ENCODE measurements around the gene KRT38. TPM values are rescaled to one million over a fixed set of nuclear protein-coding genes. Genes with fewer than 3 reads are reported as not detected.

KRT38 gene
- total RNA-seq, 1 donor from 2014 or later: not detected

- Histone ChIP-seq H3K9me3 (no peaks in the 10 kb centered on the region), H3K4me3 (no peak overlapping the region), H3K4me1 (no peaks in the 10 kb centered on the region), H3K27me3 (no peaks in the 10 kb centered on the region), H3K27ac (no peak overlapping the region), H3K36me3 (no peaks in the 10 kb centered on the region)
- intact Hi-C loops (cut with DNase I): no loop called here
- DNase-seq (no peak), ATAC-seq (no peak)
- no peak for TF ChIP-seq CTCF (IDR thresholded peaks at IDR 0.05)
These were observed 20.6 kb downstream of the KRT38 start for GRCh38 chr17:41420134-41420533.

- no peaks in the 10 kb centered on the region for H3K9me3 ChIP-seq
- no peak overlapping the region for H3K27ac ChIP-seq
- H3K27me3 ChIP-seq: no peaks in the 10 kb centered on the region
- intact Hi-C loops (cut with DNase I): no loop called here
- DNase-seq (no peak), ATAC-seq (no peak)
- TF ChIP-seq CTCF (IDR thresholded peaks at IDR 0.05): no peak
- no peak overlapping the region for H3K4me3 ChIP-seq
- H3K4me1 ChIP-seq: no peaks in the 10 kb centered on the region
- H3K36me3 ChIP-seq: no peaks in the 10 kb centered on the region
These were observed 21.1 kb downstream of the KRT38 start for GRCh38 chr17:41419716-41420115.

- H3K4me1 ChIP-seq: no peaks in the 10 kb centered on the region
- ATAC-seq (no peak), DNase-seq (no peak)
- H3K36me3 ChIP-seq: no peaks in the 10 kb centered on the region
- H3K9me3 ChIP-seq: no peaks in the 10 kb centered on the region
- TF ChIP-seq CTCF (IDR thresholded peaks at IDR 0.05): no peak
- no peaks in the 10 kb centered on the region for H3K27me3 ChIP-seq
- H3K4me3 ChIP-seq: no peak overlapping the region
- no peak overlapping the region for H3K27ac ChIP-seq
- intact Hi-C loops (cut with DNase I): no loop called here
These were observed 22.5 kb downstream of the KRT38 start for GRCh38 chr17:41418116-41418860.

- TF ChIP-seq CTCF (IDR thresholded peaks at IDR 0.05): peak; percentile 27
- ATAC-seq: peak; percentile 12
- no peaks in the 10 kb centered on the region for H3K36me3 ChIP-seq
- H3K27ac ChIP-seq: no peak overlapping the region
- no peak for DNase-seq
- no peaks in the 10 kb centered on the region for H3K27me3 ChIP-seq
- no peaks in the 10 kb centered on the region for H3K9me3 ChIP-seq
- no peaks in the 10 kb centered on the region for H3K4me1 ChIP-seq
- intact Hi-C loops (cut with DNase I): no loop called here
- no peak overlapping the region for H3K4me3 ChIP-seq
These were observed 23.2 kb downstream of the KRT38 start for GRCh38 chr17:41417576-41418015.

- Histone ChIP-seq H3K27me3 (no peaks in the 10 kb centered on the region), H3K9me3 (no peaks in the 10 kb centered on the region), H3K4me1 (no peaks in the 10 kb centered on the region), H3K4me3 (no peak overlapping the region), H3K36me3 (no peaks in the 10 kb centered on the region), H3K27ac (no peak overlapping the region)
- TF ChIP-seq CTCF (IDR thresholded peaks at IDR 0.05): no peak
- no peak for DNase-seq
- ATAC-seq: no peak
- intact Hi-C loops (cut with DNase I): no loop called here
These were observed 23.7 kb downstream of the KRT38 start for GRCh38 chr17:41417127-41417526.

Measured in upper lobe of right lung (tissue), 1 donor.